ENCODE measurements around the gene MTUS2. TPM values are rescaled to one million over a fixed set of nuclear protein-coding genes. Genes with fewer than 3 reads are reported as not detected.

The MTUS2 gene
- total RNA-seq, 3 donors from 2014 or later = not detected

Other genes starting within 250 kb of the MTUS2 start
- gene POMP, start 161.2 kb upstream of the MTUS2 start, total RNA-seq = 100 to 1,000 TPM; 164 to 177 (median 170) TPM
- 1 to 10 TPM; 3.3 to 3.5 (median 3.5) TPM for gene SLC46A3, start 101.4 kb upstream of the MTUS2 start, total RNA-seq

All from activated T-cell treated with anti-CD3 and anti-CD28 coated beads, Interleukin-2, amount 50 U/mL, for 4 hours (primary cell).